HCT116 (cell line): ENCODE measurements around the gene CERS6. TPM values are rescaled to one million over a fixed set of nuclear protein-coding genes. Genes with fewer than 3 reads are reported as not detected.

Experiments
- ATAC-seq: fragments of 200-7000 bp; cut with Tn5 transposase; 2 replicates; pipeline ENCODE4 v1.9.1; 2020; ENCODE audit warnings: mild to moderate bottlenecking, moderate library complexity
- BruUV-seq: library from RNA; stranded (reverse); fragments of 400-500 nt; replicated peaks from 2 replicates; lab custom pipeline; 2021; lab: Mats Ljungman, UMichigan
- CTCF ChIA-PET: fragments of 300-600 bp; sonication (Branson Sonifier 250); formaldehyde crosslinking; loops from one replicate; lab custom pipeline; 2021; ENCODE audit warnings: antibody characterized with exemption; lab: Charles Lee
- POLR2A ChIA-PET: fragments of 300-600, 350-600 bp; sonication (Branson Sonifier 250); formaldehyde crosslinking; loops from one replicate; lab custom pipeline; 2021; ENCODE audit warnings: antibody characterized with exemption; lab: Charles Lee
- RAD21 ChIA-PET, 2 experiments: fragments of 300-600 bp; sonication (Branson Sonifier 250); formaldehyde crosslinking; loops; one replicate each; lab custom pipeline; 2023; ENCODE audit warnings: low total read pairs in 2 of 2; ENCODE audit not compliant: uncharacterized antibody in 2 of 2, unreplicated experiment in 2 of 2, low non-redundant PET in 1 of 2; lab: Charles Lee
- DNase-seq: peaks from one replicate; pipeline ENCODE4 v3.0.0-alpha.2; 2010; ENCODE audit warnings: low read depth, low spot score
- H2AFZ ChIP-seq: fragments of 200-600 bp; shearing (Covaris generic), sonication (generic); 2 replicates; pipeline ENCODE4 v1.6.1; 2017; ENCODE audit warnings: low read depth, mixed run types, mixed read lengths, antibody characterized with exemption, low read length; ENCODE audit not compliant: poor library complexity, severe bottlenecking
- H3K27ac ChIP-seq: 2 replicates; pipeline ENCODE4 v1.5.1; 2012; ENCODE audit warnings: low read depth, low read length
- H3K27me3 ChIP-seq: fragments of 200-600 bp; sonication (generic); 2 replicates; pipeline ENCODE4 v1.6.1; 2016; ENCODE audit warnings: mixed run types, low read length, mixed read lengths; ENCODE audit not compliant: insufficient read depth
- H3K36me3 ChIP-seq, 2 experiments: fragments of 200-500 bp in 1 of 2; fragments of 200-600 bp in 1 of 2; sonication (Bioruptor generic) in 1 of 2; sonication (generic) in 1 of 2; 2 replicates each; pipeline versions ENCODE4 v1.5.1 to v1.6.1; 2014 to 2016; ENCODE audit warnings: low read length in 2 of 2, inconsistent platforms in 1 of 2, mixed read lengths in 1 of 2, mixed run types in 1 of 2; ENCODE audit not compliant: insufficient read depth in 2 of 2, control insufficient read depth in 1 of 2
- H3K4me1 ChIP-seq, 2 experiments: fragments of 200-600 bp in 1 of 2; sonication (generic) in 1 of 2; 2 replicates each; pipeline versions ENCODE4 v1.5.1 to v1.6.1; 2012 to 2017; ENCODE audit warnings: low read length in 2 of 2, inconsistent platforms in 1 of 2, mild to moderate bottlenecking in 1 of 2, mixed read lengths in 1 of 2, mixed run types in 1 of 2, moderate library complexity in 1 of 2; ENCODE audit not compliant: insufficient read depth in 2 of 2, control insufficient read depth in 1 of 2
- H3K4me2 ChIP-seq: fragments of 200-600 bp; sonication (generic); 2 replicates; pipeline ENCODE4 v1.6.1; 2017; ENCODE audit warnings: mixed run types, low read length, mixed read lengths
- H3K4me3 ChIP-seq, 2 experiments: fragments of 200-600 bp in 1 of 2; sonication (generic) in 1 of 2; replicated peaks in 1 of 2; 2 replicates each; pipeline ENCODE4 v1.5.1; 2011 to 2016; ENCODE audit warnings: low read length in 2 of 2, control low read depth in 1 of 2, low read depth in 1 of 2, mild to moderate bottlenecking in 1 of 2, mixed read lengths in 1 of 2, mixed run types in 1 of 2
- H3K79me2 ChIP-seq: fragments of 200-600 bp; sonication (generic); 2 replicates; pipeline ENCODE4 v1.6.1; 2017; ENCODE audit warnings: mild to moderate bottlenecking, mixed run types, low read length, moderate library complexity, mixed read lengths; ENCODE audit not compliant: insufficient read depth
- H3K9ac ChIP-seq: fragments of 200-600 bp; sonication (generic); 2 replicates; pipeline ENCODE4 v1.6.1; 2016; ENCODE audit warnings: low read length, mixed read lengths
- H3K9me2 ChIP-seq: fragments of 200-600 bp; sonication (generic), shearing (Covaris generic); 2 replicates; pipeline ENCODE4 v1.6.1; 2017; ENCODE audit warnings: mixed run types, mild to moderate bottlenecking, moderate library complexity; ENCODE audit not compliant: insufficient read depth
- H3K9me3 ChIP-seq, 2 experiments: fragments of 200-500 bp in 1 of 2; fragments of 200-600 bp in 1 of 2; sonication (Bioruptor generic) in 1 of 2; sonication (generic) in 1 of 2; 2 replicates each; pipeline ENCODE4 v1.6.1; 2014 to 2017; ENCODE audit warnings: low read length in 2 of 2, mixed read lengths in 2 of 2, inconsistent platforms in 1 of 2, low read depth in 1 of 2, mild to moderate bottlenecking in 1 of 2, mixed run types in 1 of 2, moderate library complexity in 1 of 2; ENCODE audit not compliant: control insufficient read depth in 1 of 2, insufficient read depth in 1 of 2
- H4K20me1 ChIP-seq: fragments of 200-600 bp; sonication (generic), shearing (Covaris generic); 2 replicates; pipeline ENCODE4 v1.6.1; 2017; ENCODE audit warnings: mixed run types, mild to moderate bottlenecking, moderate library complexity; ENCODE audit not compliant: insufficient read depth
- CBX3 ChIP-seq: IDR thresholded peaks from 2 replicates; pipeline ENCODE4 v1.6.1; 2012; ENCODE audit warnings: low read depth
- FOSL1 ChIP-seq: IDR thresholded peaks from 2 replicates; pipeline ENCODE4 v1.6.1; 2012; ENCODE audit warnings: low read depth
- RAD21 ChIP-seq: IDR thresholded peaks from 2 replicates; pipeline ENCODE4 v1.6.1; 2012; ENCODE audit warnings: low read depth, mild to moderate bottlenecking
- SRF ChIP-seq: IDR thresholded peaks from 2 replicates; pipeline ENCODE4 v1.6.1; 2012; ENCODE audit warnings: low read depth
- TCF7L2 ChIP-seq: IDR thresholded peaks from 2 replicates; pipeline ENCODE4 v1.7.0; 2011; ENCODE audit warnings: borderline replicate concordance, inconsistent platforms; ENCODE audit not compliant: insufficient read depth, insufficient read length; ENCODE audit errors: extremely low read depth
- YY1 ChIP-seq: IDR thresholded peaks from 2 replicates; pipeline ENCODE4 v1.6.1; 2011; ENCODE audit warnings: low read length, low read depth, moderate library complexity, mild to moderate bottlenecking; ENCODE audit not compliant: insufficient replicate concordance; ENCODE audit errors: extremely low read depth
- ZFX ChIP-seq: fragments of 450-650 bp; IDR thresholded peaks from 2 replicates; pipeline ENCODE4 v1.6.1; 2017
- ZNF274 ChIP-seq: fragments of 200-500 bp; sonication (Bioruptor generic); IDR thresholded peaks from 2 replicates; pipeline ENCODE4 v1.6.1; 2014; ENCODE audit warnings: mild to moderate bottlenecking, low read depth, low read length, inconsistent platforms
- intact Hi-C: fragments of 100-400 bp; cut with micrococcal nuclease; formaldehyde crosslinking; loops from 2 replicates; pipeline ENCODE4 v1.10.0; 2022
- total RNA-seq: library from RNA; stranded (reverse); gene quantifications from one replicate; pipeline ENCODE4 v1.2.1, GENCODE V29; 2021; ENCODE audit not compliant: unreplicated experiment
- TF ChIP-seq, protein P1 (sequence below): IDR thresholded peaks from 2 replicates; pipeline ENCODE4 v1.6.1; 2012
- TF ChIP-seq, protein P2 (sequence below): IDR thresholded peaks from 2 replicates; pipeline ENCODE4 v1.6.1; 2012
- TF ChIP-seq, protein P3 (sequence below), 3 experiments: fragments of 200-600 bp in 1 of 3; sonication (generic) in 1 of 3; IDR thresholded peaks in 2 of 3; conservative IDR thresholded peaks in 1 of 3; 2 replicates each; pipeline ENCODE4 v1.5.1; 2012 to 2017; ENCODE audit warnings: low read depth in 2 of 3, low read length in 2 of 3, antibody characterized with exemption in 1 of 3, borderline replicate concordance in 1 of 3, control low read depth in 1 of 3, mild to moderate bottlenecking in 1 of 3, mixed read lengths in 1 of 3, mixed run types in 1 of 3, moderate library complexity in 1 of 3; ENCODE audit not compliant: insufficient read depth in 1 of 3

Gene CERS6
- total RNA-seq, 1 experiment from 2014 or later, result 37.0 TPM

DNA sequence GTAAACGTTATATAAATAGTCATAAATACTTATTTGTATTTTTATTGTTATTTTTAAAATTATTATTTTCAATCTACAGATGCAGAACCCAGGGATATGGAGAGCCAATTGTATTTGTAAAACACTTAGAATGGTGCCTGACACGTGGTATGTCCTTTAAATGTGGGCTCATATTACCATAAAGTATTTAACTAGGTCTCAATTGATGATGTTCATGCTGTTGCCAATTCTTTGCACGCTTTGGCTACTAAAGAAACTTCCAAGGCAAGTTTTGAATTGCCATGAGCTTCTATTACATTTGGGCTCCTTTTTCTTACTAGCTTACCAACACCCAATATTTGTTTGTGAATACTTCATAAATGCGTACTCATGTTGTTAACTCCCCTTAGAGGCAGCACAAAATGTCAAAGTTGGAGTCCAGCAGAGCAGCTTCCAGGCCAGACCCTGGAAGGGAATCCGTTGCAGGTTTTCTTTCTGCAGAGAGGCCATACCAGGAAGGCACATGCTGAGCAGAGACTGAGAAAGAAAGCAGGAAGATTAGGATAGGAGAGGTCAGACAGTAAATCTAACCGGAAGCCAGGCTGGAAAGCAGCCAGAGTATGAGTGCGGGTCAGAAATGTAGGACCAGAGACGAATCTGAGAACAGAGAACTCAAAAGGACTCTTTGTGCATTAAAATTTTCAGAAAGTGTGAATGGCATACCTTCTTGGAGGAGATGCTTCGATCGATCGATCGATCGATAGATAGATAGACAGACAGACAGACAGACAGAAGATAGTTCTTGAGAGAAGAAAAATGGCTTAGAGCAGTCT is 342.2 kb downstream of the CERS6 start:
- Histone ChIP-seq H2AFZ (no peak overlapping the region), H3K36me3 (no peaks in the 10 kb centered on the region), H3K4me2 (no peak overlapping the region), H4K20me1 (no peaks in the 10 kb centered on the region), H3K9ac (no peak overlapping the region), H3K27ac (no peak overlapping the region), H3K9me2 (no peaks in the 10 kb centered on the region), H3K4me3 (no peak overlapping the region), H3K9me3 (no peaks in the 10 kb centered on the region), H3K27me3 (no peaks in the 10 kb centered on the region), H3K79me2 (no peaks in the 10 kb centered on the region), H3K4me1 (peaks cover 5 to 15% of the 10 kb centered on the region in 2 experiments; a peak in 2 of 4 replicates)
- DNase-seq, result no peak
- ChIA-PET POLR2A (no interaction called here), CTCF (no interaction called here), RAD21 (no interaction called here)
- BruUV-seq, result no TSS peak
- ATAC-seq, result no peak
- TF ChIP-seq CBX3 (no peak), RAD21 (no peak), YY1 (no peak), SRF (no peak), FOSL1 (no peak), ZNF274 (no peak), TCF7L2 (no peak), ZFX (no peak)
- TF ChIP-seq, protein P1, sequence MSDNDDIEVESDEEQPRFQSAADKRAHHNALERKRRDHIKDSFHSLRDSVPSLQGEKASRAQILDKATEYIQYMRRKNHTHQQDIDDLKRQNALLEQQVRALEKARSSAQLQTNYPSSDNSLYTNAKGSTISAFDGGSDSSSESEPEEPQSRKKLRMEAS, result no peak
- TF ChIP-seq, protein P2, sequence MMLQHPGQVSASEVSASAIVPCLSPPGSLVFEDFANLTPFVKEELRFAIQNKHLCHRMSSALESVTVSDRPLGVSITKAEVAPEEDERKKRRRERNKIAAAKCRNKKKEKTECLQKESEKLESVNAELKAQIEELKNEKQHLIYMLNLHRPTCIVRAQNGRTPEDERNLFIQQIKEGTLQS, result no peak
- TF ChIP-seq, protein P3, sequence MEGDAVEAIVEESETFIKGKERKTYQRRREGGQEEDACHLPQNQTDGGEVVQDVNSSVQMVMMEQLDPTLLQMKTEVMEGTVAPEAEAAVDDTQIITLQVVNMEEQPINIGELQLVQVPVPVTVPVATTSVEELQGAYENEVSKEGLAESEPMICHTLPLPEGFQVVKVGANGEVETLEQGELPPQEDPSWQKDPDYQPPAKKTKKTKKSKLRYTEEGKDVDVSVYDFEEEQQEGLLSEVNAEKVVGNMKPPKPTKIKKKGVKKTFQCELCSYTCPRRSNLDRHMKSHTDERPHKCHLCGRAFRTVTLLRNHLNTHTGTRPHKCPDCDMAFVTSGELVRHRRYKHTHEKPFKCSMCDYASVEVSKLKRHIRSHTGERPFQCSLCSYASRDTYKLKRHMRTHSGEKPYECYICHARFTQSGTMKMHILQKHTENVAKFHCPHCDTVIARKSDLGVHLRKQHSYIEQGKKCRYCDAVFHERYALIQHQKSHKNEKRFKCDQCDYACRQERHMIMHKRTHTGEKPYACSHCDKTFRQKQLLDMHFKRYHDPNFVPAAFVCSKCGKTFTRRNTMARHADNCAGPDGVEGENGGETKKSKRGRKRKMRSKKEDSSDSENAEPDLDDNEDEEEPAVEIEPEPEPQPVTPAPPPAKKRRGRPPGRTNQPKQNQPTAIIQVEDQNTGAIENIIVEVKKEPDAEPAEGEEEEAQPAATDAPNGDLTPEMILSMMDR (IDR thresholded peaks at IDR 0.05 in 2 of 3, conservative IDR thresholded peaks at IDR 0.05 in 1 of 3; ENCODE audit: borderline replicate concordance in 1 of 3, insufficient read depth in 1 of 3, low read depth in 2 of 3, low read length in 2 of 3), result no peak
- intact Hi-C loops, result no loop called here
